AG08396 (cell line): Measurements from ENCODE around the gene SYT3.
"Not testable (repeated sequence)": the region's sequence is repeated elsewhere in the genome, so short reads cannot be mapped to it uniquely, and the experiment has no call there.

Experiments
- DNase-seq: peaks from one replicate; pipeline ENCODE4 v3.0.0; 2012; ENCODE audit warnings: low spot score, mixed read lengths

Gene SYT3

DNA sequence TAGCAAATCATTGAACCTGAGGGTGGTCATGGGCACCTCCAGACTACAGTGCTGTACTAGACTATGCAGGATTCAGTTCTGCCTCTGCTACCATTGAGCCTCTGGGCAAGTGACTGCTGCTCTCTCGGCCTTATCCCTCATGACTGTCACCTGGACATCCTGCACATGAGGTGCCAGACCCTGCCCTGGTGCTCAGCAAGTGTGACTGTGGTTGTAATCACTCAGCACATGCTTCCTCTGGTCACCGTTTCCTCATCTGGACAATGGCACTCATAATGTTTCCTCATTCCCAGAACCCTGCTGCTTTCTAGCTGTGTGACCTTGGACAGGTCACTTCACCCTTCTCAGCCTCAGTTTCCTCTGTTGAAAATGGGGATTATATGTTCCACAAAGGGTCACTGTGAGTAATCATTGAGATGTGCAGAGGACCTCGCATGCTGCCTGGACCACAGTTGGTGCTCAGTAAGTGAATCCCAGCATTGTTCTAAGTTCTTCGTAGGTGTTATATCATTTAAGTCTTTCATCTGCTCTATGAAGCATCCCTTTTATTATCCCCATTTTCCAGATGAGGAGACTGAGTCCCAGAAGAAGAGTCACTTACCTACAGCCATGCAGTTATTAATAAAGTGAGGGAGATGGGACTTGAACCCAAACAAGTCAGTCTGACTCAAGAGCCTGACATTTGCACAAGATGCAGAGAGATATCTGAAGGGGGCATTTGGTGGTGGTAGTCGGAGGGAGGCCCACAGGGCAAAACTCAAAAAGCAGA lies 3.2 kb downstream of the SYT3 start:
- no peak for DNase-seq

DNA sequence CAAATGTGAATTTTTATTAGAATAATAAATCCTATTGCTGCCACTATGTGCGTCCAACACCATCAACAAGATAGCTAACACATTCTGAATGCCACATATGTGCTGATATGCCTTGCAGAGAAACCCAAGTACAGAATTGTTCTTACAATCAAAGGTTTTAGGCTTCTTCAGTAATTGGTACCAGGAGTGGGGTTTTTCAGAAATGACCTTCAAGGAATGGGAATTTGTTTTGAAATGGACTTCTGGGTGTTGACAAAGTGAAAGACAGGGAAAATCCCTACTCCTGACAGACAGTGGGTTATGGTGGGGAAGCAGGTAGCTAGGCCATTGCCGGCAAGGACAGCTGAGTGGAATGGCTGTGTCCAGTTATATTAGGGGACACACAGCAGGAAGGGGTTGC lies 5.7 kb downstream of the SYT3 start:
- DNase-seq: no peak

DNA sequence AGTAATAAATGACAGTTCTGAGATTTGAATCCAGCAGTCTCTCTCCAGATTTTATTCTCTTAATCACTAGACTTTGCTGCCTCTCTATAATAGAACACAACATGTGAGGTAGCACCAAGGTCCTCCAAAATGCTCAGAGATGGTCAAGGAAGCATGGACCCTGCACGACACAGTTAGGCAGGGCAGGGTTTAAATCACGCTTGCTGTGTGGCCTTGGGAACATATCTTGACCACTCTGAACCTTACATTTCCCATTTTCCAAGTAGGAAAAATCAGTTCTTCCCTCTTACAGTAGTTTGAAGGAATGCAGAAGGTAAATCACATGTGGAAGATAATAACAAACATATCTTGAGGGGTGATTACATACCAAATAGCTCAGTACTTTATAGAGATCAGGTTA lies 6.3 kb downstream of the SYT3 start:
- DNase-seq: no peak

GRCh38 chr19:50632151-50632835 lies 7.4 kb downstream of the SYT3 start:
- no peak for DNase-seq

- DNase-seq: no peak
These were observed 9.9 kb downstream of the SYT3 start for GRCh38 chr19:50629801-50630200.

DNA sequence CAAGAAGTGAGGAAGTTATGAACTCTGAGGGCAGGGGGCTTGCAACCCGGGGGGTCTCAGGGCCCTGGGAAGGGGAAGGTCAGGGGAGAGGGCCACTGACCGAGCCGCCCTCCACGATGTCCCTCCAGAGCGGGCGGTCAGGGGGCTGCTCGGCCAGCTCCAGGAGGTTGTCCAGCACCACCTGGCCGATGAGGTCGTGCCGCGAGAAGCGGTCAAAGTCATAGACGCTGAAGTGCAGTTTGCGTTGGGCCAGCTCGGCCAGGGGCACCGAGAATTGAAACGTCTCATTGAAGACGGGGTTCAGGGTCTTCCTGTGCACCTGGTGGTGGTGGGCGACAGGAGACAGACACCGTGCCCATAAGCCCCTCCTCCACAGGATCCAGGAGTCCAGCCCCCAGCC lies 10.5 kb downstream of the SYT3 start:
- no peak for DNase-seq

DNA sequence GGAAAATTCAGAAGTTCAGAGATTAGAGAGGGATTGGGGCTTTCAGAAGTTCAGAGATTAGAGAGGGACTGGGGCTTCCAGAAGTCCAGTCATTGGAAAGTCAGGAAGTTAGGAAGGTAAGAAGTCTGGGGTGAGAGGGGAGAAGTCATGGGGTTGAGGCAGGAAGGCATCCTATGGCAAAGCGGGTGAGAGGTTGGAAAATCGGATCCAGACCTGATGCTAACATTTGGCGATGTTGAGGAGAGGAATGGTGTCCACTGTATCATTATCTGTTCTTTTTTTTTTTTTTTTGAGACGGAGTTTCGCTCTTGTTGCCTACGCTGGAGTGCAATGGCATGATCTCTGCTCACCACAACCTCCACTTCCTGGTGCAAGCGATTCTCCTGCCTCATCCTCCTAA lies 11.1 kb downstream of the SYT3 start:
- DNase-seq: no peak

DNA sequence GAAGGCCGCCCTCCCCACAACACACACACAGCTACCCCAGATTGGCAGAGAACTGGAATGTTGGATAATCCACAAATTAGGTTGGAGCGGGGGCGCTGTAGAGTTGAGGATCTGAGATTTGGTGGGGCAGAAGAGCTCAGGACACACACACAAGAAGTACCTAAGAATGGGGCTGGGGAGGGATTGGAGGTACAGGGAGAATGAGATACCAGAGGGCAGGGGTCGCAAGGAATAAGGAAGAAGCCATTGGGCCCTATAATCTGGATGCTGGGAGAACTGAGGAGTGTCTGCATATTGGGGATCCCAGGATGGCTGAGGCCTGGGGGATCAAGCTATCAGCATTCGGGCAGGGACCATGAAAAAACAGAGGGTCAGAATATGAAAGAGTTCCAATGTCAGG lies 11.5 kb downstream of the SYT3 start:
- no peak for DNase-seq

- no peak for DNase-seq
These were observed 12.9 kb downstream of the SYT3 start for GRCh38 chr19:50626795-50627194.

- no peak for DNase-seq
These were observed 13.7 kb downstream of the SYT3 start for GRCh38 chr19:50626011-50626410.

- DNase-seq: no peak
These were observed 14.6 kb downstream of the SYT3 start for GRCh38 chr19:50624949-50625600.

- DNase-seq: not testable (repeated sequence)
These were observed 19.2 kb downstream of the SYT3 start for GRCh38 chr19:50620394-50620906.

DNA sequence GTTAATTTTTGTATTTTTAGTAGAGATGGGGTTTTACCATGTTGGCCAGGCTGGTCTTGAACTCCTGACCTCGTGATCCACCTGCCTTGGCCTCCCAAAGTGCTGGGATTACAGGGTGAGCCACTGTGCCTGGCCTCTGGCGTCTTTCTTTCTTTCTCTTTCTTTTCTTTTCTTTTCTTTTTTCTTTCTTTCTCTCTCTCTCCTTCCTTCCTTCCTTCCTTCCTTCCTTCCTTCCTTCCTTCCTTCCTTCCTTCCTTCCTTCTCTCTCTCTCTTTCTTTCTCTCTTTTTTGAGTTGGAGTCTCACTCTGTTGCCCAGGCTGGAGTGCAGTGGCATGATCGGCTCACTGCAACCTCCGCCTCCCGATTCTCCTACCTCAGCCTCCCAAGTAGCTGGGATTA lies 20.5 kb downstream of the SYT3 start:
- not testable (repeated sequence) for DNase-seq

DNA sequence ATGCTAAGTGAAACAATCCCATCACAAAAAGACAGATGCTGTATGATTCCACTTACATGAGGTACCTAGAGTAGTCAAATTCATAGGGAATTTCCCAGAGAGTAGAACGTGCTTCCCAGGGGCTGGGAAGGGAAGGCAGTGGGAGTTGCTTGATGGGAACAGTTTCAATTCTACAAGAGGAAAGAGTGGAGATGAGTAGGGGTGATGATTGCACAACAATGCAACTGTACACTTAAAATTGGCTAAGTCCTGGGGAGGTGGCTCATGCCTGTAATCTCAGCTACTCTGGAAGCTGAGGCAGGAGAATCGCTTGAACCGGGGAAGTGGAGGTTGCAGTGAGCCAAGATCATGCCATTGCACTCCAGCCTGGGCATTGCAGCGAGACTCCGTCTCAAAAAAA lies 21.3 kb downstream of the SYT3 start:
- DNase-seq: not testable (repeated sequence)

- not testable (repeated sequence) for DNase-seq
These were observed 26.9 kb downstream of the SYT3 start for GRCh38 chr19:50612504-50613404.

- peak; percentile 79 for DNase-seq
These were observed 31.6 kb downstream of the SYT3 start for GRCh38 chr19:50607874-50608785.

GRCh38 chr19:50607388-50607787 lies 32.3 kb downstream of the SYT3 start:
- no peak for DNase-seq

DNA sequence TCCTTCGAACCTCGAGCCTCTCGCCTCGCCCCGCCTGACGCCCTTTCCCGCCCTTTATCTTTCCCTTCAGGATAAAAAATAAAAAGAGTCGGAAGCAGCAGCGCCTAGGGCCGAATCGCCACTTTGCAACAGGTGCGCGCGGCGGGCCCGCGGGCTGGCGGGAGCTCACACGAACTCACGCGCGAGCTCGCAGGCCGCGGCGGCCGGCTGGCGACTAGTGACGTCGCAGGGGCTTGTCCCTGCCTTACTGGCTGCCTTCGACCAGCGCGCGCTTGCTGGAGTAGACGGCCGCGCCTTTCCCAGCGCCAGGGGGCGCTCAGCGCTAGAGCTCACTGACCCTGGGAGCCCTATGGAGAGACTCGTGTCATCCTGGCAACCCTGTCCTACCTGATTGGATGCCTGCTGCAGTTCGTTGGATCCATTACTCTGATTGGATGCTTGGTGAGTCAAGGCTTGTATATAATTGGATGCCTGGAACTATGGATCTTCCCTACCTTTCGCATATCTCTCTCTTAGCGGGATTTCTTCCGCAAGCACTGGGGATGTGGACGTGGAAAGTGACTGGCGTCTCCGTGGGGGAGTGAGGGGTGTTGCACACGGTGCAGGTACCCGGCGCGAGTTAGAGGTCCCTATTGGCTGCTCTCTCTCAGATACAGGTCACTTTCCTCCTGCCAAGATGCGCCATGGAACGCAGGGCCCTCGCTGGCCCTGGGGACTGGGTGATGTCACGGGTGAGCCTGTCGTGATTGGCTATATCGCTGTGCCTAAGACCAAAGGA lies 33.4 kb downstream of the SYT3 start:
- not testable (repeated sequence) for DNase-seq

GRCh38 chr19:50604264-50605073 lies 35.2 kb downstream of the SYT3 start:
- not testable (repeated sequence) for DNase-seq
